GM12872 (cell line): ENCODE measurements around the gene ACP3.

Experiments used
- CTCF ChIP-seq: IDR thresholded peaks from 3 replicates; pipeline ENCODE4 v1.5.1; 2011; ENCODE audit warnings: low read depth, mild to moderate bottlenecking, low read length, moderate library complexity; ENCODE audit not compliant: insufficient read depth

Gene ACP3

GRCh38 chr3:132317229-132317948 lies at the start of gene ACP3:
ACP3 (plus strand) TSS chr3:132317407; CDS start chr3:132317457, 50 bp downstream.
- TF ChIP-seq CTCF, result no peak

GRCh38 chr3:132268956-132269355 lies 48.3 kb upstream of the ACP3 start:
- TF ChIP-seq CTCF, result peak; percentile 31; the same call in 1 of the 3 replicates

- TF ChIP-seq CTCF, result no peak
These were observed 44.2 kb upstream of the ACP3 start for GRCh38 chr3:132273036-132273435.

GRCh38 chr3:132276228-132276906 lies 40.8 kb upstream of the ACP3 start:
- no peak for TF ChIP-seq CTCF

- no peak for TF ChIP-seq CTCF
These were observed 38.2 kb upstream of the ACP3 start for GRCh38 chr3:132279030-132279429.

- TF ChIP-seq CTCF, result no peak
These were observed 33.8 kb upstream of the ACP3 start for GRCh38 chr3:132283440-132283839.

GRCh38 chr3:132283916-132284405 lies 33.2 kb upstream of the ACP3 start:
- no peak for TF ChIP-seq CTCF
